GM19468 (cell line): ENCODE results near the gene HCAR1.
"Not testable (repeated sequence)": the region's sequence is repeated elsewhere in the genome, so short reads cannot be mapped to it uniquely, and the experiment has no call there.

Source experiments
- ATAC-seq: cut with Tn5 transposase; IDR thresholded peaks from one replicate; pipeline ENCODE4 v1.9.1; 2021; ENCODE audit warnings: mild to moderate bottlenecking, moderate library complexity, moderate number of reproducible peaks; ENCODE audit not compliant: unreplicated experiment; ENCODE audit errors: extremely low read depth

The HCAR1 gene

DNA sequence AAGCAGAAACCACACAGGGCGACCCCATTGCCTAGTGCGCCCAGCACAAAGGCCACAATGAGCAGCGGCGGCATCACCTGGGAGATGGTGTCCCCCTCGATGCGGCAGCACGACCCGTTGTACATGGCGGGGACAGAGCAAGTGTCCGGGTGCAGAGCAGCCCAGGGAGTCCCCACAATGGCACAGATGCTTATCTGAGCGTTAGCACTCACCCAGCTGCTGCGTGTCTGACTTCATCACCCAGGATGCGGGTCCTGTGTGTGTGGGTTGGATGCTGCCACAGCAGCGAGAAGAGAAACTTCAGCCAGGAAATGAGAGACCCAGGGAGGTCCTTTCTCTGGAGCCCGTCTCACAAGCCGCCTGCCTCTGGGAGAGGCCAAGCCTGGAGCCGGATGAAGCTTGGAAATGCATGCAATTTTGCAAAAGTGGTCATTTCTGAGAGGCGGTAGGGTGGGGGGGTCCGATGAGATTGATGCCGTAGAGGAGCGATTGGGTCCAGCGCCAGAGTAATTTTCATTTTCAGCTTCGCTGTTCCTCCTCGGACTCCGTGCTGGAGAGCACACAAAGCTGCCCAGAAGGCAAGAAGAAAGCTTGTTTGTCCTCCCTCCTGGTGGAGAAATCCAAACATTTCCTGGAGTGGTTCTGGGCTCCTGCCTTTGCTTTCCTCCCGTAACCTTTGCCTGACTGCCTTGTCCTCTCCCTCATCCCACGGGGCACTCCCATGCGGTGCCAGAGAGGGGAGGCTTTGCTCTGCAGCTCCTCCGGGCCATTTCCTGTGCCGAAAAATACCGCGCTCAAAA lies at the start of gene HCAR1:
TSS of gene HCAR1 (minus strand) at position 630 of the 800 bp plus-strand sequence. CDS start at position 125, 505 bp downstream.
- ATAC-seq = no peak

GRCh38 chr12:122757568-122757967 lies 26.9 kb upstream of the HCAR1 start:
- no peak for ATAC-seq

GRCh38 chr12:122754790-122755189 lies 24.1 kb upstream of the HCAR1 start:
- no peak for ATAC-seq

- ATAC-seq = no peak
Observed at GRCh38 chr12:122753319-122753650, 22.6 kb upstream of the HCAR1 start.

GRCh38 chr12:122752464-122753318 lies 22.0 kb upstream of the HCAR1 start, which contains the start of gene DENR:
TSS of gene DENR (plus strand) at chr12:122752824. CDS start at chr12:122753702, 878 bp downstream.
- peak; percentile 91 for ATAC-seq

GRCh38 chr12:122750781-122751515 lies 20.3 kb upstream of the HCAR1 start:
- not testable (repeated sequence) for ATAC-seq

- no peak for ATAC-seq
Observed at GRCh38 chr12:122749569-122750332, 19.1 kb upstream of the HCAR1 start.

GRCh38 chr12:122747224-122748135 lies 16.8 kb upstream of the HCAR1 start:
- no peak for ATAC-seq

GRCh38 chr12:122743895-122744525 lies 13.4 kb upstream of the HCAR1 start:
- no peak for ATAC-seq

GRCh38 chr12:122740351-122740750 lies 9.7 kb upstream of the HCAR1 start:
- no peak for ATAC-seq

DNA sequence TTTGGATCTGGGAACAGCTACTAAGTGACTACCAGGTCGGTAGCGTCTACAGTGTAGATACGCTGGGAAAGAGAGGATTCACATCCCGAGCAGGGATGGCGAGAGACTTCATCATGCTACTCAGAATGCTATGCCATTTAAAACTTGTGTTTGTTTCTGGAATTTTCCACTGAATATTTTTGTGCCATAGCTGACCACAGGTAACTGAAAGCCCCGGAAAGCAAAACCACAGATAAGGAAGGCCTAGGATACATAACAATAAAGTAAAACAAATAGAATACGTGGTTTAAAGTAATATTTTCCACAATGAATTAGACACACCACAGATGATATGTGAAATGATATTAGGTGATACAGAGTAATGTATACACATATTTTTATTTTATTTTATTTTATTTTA lies 7.9 kb upstream of the HCAR1 start:
- no peak for ATAC-seq

- ATAC-seq = no peak
Observed at GRCh38 chr12:122732611-122733010, 2.0 kb upstream of the HCAR1 start.

- ATAC-seq = no peak
Observed at GRCh38 chr12:122732170-122732569, 1.5 kb upstream of the HCAR1 start.

- ATAC-seq = no peak
Observed at GRCh38 chr12:122729583-122730214, 945 bp downstream of the HCAR1 start.

DNA sequence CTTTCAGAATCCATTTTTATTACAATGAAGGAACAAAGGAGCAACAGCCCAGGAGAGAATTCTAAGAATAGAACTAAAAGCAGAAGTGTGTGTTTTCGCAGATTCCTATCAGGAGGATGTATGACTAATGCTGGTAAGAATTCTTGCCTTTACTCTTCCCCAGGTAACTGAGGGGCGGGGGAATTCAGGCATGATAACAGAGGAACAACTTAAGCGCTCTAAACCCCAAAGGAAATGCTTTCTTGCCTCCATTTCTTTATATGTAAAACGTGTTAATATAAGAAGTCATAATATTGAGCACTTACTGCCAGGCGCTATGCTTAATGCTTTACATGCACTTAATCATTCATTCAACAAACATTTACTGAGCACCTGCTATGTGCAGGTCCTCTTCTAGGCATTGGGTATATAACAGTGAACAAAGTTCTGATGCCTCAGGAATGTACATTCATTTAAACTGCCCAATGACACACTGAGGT lies 4.5 kb downstream of the HCAR1 start:
- ATAC-seq = peak; percentile 40

- no peak for ATAC-seq
Observed at GRCh38 chr12:122725452-122726079, 5.1 kb downstream of the HCAR1 start.

- ATAC-seq = no peak
Observed at GRCh38 chr12:122724641-122725243, 5.9 kb downstream of the HCAR1 start.
